Hematopoietic multipotent progenitor cell treated with erythropoietin and hydrocortisone succinate and interleukin-3 and kit ligand, for 8 days (in vitro differentiated cells): Measurements from ENCODE around the gene RSPH6A.
A peak's percentile ranks its signal among the peaks of the same experiment; 100 is the strongest.
"Not testable (repeated sequence)": the region's sequence is repeated elsewhere in the genome, so short reads cannot be mapped to it uniquely, and the experiment has no call there.

ENCODE experiments used
- DNase-seq: peaks from one replicate; pipeline ENCODE4 v3.0.0-alpha.2; 2015

Gene RSPH6A

DNA sequence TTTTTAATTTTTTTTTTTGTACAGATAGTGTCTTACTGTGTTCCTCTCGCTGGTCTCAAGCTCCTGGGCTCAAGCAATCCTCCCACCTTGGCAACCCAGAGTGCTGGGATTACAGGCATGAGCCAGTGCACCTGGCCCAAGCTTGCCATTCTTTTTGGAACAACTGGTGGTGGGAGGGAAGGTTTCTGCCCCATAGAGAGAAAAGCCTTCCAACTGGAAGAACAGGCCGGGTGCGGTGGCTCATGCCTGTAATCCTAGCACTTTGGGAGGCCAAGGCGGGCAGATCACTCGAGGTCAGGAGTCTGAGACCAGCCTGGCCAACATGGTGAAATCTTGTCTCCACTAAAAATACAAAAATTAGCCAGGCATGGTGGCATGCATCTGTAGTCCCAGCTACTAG is 15.6 kb downstream of the RSPH6A start:
- not testable (repeated sequence) for DNase-seq

DNA sequence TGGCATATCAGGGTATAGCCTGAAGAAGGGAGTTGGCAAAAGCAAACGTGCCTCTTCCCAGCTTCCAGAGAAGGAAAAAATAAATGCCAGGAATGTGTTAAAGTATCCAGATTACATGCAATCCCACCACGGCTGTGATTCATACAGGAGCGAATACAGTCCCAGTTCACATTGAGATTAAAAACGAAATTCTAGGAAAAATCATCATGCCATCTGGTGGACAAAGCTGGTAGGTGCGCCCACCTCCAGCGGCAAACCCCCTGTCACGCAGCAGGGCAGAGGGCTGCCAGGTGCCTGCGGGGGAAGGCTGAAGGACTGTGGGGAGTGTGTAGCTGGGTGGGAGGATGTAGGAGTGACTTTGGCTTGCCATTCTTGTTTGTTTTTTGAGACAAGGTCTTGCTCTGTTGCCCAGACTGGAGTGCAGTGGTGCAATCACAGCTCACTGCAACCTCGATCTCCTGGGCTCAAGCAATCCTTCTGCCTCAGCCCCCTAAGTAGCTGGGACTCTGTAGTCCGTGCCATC is 16.1 kb downstream of the RSPH6A start:
- peak; percentile 53 for DNase-seq

- DNase-seq: no peak
Observed at GRCh38 chr19:45794627-45795026, 20.5 kb downstream of the RSPH6A start.

DNA sequence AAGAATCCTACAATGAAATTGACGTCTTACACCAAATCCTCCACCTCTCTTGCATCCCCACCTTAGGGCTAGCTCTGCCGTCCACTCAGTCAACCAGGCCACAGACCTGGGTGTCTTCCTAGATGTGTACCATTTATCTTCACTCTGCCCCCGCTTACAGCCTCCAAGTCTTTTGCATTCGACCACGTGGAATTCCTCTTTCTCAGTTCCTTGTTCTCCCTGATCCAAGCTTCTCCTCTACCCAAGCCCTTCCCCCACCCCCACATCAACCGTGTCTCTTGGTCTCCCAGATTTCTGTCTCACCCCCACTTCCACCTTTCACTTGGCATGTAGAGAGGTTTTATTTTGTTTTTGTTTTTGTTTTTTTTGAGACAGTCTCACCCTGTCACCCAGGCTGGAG is 21.2 kb downstream of the RSPH6A start:
- no peak for DNase-seq

DNA sequence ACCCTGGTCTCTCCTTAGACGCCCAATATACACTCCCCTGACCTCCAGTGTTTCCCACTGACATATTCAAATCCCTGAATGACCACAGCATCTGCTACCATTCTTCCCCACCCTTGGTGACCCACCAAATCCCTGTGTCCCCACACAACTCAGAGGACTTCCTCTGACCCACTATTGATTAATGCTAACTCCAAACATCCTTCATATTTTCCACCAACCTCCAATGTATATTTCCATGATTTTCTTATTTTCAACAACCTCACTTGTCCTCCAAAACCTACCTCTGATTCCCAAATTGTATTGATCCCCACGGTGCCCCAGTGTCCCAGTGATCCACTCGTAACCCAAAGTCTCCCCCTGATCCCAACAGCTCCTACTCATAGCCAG is 21.9 kb downstream of the RSPH6A start:
- no peak for DNase-seq

GRCh38 chr19:45792470-45793177 is 22.5 kb downstream of the RSPH6A start, which contains the start of gene DMWD:
Gene DMWD (minus strand): TSS chr19:45792845. CDS start chr19:45792756, 89 bp downstream.
- DNase-seq: peak; percentile 98

GRCh38 chr19:45791744-45792469 is 23.2 kb downstream of the RSPH6A start:
- DNase-seq: no peak

DNA sequence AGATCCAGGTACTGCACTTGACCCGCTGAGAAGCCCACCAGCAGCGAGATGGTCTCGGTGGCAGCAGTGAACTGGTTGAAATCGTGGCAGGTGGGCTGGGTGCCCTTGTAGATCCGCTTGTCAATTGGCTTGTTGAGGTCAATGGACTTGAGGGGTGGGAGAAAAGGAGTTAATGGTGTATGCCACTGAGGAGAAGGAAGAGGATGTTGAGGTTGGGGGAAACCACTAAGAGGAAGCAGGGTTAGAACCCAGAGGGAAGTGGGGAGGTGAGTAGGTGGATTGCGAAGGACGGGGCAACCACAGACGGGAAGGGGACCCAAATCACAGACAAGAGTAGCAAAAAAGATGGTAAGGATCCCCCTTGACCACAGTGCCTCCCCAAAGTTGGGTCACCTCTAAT is 24.2 kb downstream of the RSPH6A start:
- DNase-seq: peak; percentile 27

GRCh38 chr19:45789035-45789786 is 25.9 kb downstream of the RSPH6A start:
- DNase-seq: no peak

DNA sequence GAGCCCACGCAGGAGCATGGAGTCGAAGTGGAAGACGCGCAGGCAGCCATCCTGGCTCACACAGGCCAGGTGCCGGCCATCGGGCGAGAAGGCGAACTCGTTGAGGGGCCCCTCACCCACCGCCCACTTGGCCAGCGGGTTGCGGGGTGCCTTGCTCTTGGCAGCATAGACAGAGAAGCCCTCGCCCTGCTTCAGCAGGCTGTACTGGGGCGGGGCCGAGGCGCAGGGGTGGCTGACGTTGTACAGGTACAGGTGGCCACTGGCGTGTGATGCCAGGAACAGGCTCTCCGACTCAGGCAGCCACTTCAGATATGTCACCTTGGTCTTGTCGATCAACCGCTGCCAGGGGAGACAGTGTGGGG is 28.6 kb downstream of the RSPH6A start:
- no peak for DNase-seq

DNA sequence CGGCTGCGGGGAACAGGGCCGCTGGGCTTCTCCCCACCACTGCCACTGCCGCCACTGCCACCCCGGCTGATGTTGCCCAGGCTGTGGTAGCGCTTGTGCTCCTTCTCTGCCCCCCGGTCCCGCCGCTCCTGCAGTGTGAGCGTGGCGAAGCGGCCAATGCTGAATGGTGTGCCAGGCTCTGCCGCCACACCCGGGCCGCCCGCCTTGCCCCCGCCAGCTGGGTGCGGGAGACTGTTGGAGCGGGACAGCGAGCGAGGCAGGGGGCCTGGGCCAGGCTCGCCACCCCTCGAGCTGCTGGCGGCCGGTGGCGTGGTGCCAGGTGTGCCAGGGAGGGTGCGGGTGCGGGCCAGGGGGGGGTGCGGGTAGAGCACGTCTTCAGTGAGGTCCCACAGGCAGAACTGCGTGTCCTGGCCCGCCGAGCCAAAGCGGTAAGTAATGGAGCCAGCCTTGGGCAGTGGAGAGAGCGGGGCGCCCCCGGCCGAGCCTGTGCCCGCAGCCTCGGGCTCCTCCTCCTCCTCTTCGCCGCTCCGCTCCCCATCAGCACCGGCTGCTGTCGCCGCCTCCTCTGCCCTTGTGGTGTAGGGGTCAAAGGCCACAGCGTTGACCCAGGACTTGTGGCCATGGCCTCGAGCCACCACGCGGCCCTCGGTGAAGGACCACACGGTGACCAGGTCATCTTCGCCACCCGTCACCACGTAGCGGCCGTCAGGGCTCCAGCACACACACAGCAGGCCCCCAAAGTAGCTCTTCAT is 29.2 kb downstream of the RSPH6A start:
- no peak for DNase-seq

GRCh38 chr19:45785097-45785496 is 30.0 kb downstream of the RSPH6A start:
- DNase-seq: no peak

GRCh38 chr19:45784096-45784495 is 31.0 kb downstream of the RSPH6A start:
- DNase-seq: no peak

DNA sequence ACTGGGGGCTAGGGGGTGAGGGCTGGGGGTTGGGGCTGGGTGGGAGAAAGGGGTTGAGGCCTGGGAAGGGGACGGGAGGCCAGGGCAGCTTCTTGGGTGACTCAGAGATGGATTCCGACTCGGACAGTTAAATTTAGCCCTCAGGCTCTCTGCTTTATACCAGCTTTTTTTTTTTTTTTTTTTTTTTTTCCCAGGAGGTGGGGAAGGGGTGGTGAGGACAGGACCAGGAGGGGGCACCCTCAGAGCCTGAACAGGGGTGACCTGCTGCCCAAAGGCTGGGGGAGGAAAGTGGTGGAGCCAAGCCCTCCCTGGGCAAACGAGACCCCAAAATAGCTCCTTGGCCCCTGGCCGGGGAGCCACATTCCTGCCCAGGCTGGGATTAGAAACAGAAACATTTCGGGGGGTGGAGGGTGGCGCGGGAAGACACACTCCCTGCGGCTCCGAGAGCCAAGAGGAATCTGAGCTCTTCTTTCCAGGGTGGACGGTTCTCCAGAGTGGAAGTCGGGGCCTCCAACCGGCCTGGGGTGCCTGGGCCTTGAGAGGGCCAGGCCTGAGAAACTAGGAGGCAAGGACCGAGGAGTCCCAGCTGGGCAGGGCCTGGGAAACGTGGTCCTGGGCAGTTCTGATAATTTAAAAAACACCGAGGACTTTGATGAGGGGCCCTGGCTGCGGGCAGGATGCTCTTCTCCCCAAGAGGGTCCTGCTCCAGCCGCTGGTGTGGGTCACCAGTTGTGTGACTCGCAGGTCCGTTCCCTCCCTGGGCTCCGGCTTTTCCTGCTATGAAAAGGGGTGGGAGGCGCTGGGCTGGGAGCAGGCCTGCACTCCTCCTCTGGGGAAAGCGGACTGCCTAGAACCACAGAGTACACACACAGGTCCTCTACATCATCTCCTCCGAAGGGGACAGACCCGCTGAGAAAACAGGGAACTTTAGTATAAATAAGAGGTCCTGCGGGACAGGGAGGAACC is 32.0 kb downstream of the RSPH6A start:
- no peak for DNase-seq

- DNase-seq: no peak
Observed at GRCh38 chr19:45782162-45782691, 32.9 kb downstream of the RSPH6A start, which contains the start of gene DMPK. Gene DMPK (minus strand): TSS chr19:45782490. CDS start chr19:45782352, 138 bp downstream.

GRCh38 chr19:45781214-45782161 is 33.6 kb downstream of the RSPH6A start:
- DNase-seq: no peak

- no peak for DNase-seq
Observed at GRCh38 chr19:45780448-45781213, 34.5 kb downstream of the RSPH6A start.

DNA sequence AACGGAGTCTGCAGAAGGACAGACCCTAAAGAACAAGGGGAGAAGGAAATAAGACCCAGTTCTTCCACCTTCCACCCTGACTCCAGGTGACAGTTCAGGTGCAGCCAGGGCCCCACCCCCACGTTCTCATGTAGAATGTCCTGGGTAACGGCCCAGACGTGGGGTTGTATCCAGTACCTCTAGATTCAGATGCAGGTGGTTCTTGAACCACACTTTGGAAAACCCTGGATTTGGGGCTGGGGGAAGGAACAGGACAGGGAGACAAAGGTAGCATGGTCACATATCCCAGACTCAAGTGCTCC is 35.0 kb downstream of the RSPH6A start:
- no peak for DNase-seq
